Right forelimb (tissue), 1 donor: ENCODE results near the gene CTPS1.

Source experiments
- DNase-seq: peaks from one replicate; pipeline ENCODE4 v3.0.0-alpha.2; 2018

The CTPS1 gene

DNA sequence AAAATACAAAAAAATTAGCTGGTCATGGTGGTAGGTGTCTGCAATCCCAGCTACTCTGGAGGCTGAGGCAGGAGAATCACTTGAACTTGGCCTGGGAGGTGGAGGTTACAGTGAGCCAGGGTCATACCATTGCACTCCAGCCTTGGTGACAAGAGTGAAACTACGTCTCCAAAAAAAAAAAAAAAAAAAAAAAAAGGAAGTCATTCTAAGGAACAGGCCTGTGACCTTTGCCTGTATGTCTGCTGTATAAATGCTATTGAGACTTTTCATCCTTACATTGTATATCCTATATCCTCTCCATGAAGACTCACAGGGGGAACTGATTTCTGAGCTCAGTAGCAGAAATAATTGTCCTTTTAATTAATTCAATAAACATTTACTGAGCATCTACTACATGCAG is 7.5 kb upstream of the CTPS1 start:
- DNase-seq = no peak

DNA sequence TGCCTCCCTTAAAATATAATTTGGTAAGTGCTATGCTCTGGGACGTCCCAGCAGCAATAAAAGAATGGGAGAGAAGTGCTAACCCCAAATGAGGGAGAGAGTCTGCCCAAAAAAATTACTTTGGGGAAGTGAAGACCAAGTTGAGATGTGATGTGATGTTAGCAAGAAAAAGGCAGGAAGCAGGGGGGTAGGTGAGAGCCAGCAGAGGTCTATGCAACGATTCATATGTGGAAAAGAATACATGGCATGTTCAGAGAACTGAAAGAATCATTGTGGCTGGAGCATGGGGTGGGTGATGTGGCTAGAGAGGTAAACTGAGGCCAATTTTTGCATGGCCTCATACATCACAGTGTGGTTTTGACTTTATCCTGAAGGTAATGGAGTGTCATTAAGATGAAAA is 5.6 kb upstream of the CTPS1 start:
- DNase-seq = no peak

DNA sequence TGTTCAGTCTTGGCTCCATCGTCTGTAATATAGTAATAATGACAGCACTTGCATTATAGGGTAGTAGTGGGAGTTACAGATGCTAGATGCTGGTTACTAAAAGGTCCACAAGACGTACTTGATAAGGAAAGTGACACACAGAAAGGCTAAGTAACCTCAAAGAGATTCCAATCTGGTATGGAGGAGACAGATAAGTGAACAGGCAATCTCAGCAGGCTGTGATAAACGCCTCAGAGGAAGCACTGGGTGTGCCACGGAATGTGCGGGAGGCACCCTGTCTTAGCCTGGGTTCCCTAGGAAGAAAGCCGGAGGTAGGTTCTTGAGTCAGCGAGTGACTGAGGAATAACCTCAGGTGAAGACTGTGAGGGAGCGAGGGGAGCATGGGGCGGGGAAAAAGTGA is 4.6 kb upstream of the CTPS1 start:
- no peak for DNase-seq

DNA sequence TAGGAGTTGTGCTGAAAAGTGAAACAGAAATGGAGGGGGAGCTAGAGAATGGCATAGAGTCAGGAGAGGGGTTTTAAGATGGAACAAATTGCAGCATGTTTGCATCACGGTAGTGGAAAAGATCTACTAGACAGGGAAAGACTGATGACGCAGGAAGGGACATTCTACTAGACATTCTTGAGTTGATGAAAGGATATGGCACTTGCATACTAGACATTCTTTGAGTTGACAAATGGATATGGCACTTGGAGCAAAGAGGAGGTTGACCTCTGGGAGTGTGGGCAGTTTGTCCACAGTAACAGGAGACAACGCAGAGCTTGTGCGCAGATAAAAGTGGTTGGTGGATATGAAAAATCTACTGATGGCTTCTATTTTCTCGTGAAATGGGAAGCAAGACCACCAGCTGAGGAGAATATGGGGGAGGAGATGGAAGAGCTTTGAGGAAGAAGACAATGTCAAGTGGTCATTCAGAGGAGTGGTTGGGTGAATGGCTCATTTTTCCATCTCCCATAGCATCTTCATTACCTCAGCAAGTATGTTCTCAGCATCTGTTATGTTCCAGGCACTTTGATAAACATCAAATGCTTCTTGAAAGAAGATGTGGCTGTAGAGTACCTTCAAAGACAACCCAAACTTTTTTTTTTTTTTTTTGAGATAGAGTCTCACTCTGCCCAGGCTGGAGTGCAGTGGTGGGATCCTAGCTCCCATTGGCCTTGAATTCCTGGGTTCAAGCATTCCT is 2.4 kb upstream of the CTPS1 start:
- no peak for DNase-seq

DNA sequence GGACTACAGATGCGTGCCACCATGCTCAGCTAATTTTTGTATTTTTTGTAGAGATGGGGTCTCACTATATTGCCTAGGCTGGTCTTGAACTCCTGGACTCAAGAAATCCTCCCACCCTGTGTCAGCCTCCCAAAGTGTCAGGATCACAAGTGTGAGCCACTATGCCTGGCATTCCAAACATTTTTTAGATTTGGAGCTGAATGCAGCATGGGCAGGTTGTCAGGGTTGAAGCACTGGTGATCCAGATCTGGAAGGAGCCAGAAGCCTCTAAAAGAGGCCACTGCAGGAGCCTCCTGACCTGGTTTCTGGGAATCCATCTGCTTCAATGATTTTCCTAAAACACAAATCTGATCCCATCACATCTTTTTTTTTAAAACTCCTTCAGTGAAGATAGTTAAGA is 1.8 kb upstream of the CTPS1 start:
- no peak for DNase-seq

DNA sequence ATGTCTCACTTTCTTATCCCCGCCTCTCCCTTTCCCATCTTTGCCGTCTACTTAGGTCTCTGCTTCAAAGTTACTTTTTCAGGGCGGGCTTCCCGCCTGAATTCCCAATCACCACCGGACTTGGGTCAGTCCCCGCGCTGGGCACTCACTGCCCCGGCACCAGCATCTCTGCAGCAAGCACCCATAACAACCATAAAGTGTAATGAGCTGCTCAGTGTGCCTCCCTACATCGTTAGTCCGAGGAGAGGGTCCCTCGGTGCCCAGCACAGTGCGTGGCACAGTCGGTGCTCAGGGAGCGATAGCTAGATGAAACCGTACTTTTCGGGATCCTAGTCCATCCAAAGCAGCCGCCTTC is 633 bp upstream of the CTPS1 start:
- DNase-seq = no peak

DNA sequence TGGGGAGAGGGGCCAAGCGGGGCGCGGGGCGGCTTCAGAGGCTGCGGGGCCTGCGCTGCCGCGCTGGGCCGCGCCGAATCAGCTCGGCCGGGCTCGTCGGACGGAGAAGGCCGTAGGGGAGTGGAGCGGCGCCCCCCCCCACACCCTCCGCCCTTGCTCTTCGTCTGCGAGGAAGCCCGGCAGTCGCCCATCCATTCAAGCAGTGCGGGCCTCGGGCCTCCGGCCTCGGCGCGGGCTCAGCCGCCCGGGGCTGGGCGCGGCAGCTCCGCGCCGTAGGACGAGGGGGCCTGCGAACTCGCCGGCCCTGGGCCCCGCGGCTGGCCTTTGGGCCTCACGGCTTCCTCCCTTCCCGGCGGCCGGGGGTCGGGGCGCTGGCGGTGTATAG is 564 bp downstream of the CTPS1 start:
- no peak for DNase-seq

DNA sequence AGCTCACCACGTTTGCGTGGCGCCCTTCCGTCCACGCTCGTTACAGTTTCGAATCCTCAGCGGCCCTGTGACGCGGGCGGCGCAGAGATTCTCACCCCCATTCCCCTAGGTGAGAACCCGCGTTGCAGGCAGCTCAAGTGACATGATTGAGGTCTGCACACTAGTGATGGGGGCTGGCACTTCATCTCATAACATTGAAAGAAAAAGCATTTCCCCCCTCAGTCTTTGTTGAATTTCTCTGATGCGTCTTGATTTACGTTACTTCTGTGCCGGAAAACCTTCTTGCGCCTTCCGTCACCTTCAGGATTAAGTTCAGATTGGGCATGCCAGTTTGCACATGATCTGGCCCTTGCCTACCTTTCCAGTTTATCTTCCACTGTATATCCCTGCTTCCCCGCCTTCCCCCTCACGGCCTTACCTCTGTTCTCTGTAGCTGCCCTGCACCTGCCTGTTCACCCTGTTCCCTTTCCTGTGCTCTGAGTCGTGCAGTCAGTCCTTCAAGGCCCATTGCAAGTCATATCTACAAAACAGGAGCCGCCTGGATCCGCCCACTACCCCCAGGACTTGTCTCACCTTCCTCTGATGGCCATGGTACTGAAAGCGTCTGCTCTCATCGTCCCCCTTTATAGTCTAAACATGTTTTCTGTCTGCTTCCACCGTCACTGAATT is 1.1 kb downstream of the CTPS1 start:
- no peak for DNase-seq

DNA sequence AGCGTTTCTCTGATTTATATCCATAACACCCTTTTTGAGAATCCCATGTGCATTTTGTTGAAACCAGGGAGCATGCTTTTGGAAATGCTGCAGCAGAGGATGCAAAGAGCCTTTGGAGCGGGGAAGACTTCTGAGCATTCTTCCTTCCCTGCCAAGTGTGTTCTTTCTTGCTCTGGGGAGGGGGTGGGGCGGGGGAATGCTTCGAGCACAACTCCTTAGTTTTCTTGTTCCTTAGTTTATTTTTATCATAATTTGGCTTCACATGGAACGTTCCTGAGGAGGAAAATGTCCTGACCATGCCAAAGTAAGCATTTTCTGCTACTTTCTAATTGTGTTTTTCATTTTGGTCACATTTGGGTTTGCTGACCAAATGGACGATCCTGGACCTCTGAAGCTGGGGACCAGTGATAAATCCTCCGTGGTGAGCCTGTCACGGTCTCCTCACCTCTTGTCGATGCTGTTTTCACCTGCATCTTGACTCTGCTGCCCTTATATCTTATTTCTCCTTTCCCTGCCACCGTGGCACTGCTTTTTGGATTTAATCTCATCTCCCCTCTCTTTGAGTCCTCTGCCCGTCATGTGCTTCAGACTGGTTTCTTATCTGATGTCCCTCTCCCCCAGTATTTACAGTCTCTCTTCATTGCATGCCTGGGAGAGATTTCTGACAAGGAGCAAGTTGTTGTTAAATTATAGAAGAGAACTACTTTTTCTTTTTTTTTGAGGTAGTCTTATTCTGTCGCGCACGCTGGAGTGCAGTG is 2.4 kb downstream of the CTPS1 start:
- no peak for DNase-seq

DNA sequence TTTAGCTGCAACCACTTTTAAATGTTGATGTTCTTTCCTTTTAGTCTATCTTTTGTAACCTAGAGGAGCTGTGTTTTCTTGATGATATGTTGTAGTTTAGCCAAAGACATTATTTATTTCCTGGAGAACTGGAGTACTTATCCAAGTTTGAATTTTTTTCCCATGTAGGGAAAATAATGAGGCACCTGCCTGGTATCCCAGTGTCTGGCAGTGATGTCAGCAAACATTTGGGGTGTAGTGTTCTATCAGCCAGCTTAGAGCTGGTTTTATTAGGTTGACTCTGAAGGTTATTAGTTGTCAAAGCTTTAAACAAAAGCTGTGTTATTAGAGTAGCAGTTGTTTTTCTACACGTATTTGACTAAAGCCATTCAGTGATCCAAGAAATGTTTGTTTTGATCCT is 3.2 kb downstream of the CTPS1 start:
- no peak for DNase-seq

DNA sequence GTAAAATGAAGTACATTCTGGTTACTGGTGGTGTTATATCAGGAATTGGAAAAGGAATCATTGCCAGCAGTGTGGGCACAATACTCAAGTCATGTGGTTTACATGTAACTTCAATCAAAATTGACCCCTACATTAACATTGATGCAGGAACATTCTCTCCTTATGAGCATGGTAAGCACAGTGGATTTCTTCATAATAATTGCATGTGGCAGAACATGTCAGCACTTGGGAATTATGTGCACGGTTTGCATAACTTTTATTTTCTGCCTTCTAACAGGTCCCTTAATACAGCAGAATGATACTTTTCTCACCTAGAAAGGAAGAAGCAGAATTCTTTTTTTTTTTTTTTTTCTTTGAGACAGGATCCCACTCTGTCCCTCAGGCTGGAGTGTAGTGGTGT is 3.8 kb downstream of the CTPS1 start:
- no peak for DNase-seq

DNA sequence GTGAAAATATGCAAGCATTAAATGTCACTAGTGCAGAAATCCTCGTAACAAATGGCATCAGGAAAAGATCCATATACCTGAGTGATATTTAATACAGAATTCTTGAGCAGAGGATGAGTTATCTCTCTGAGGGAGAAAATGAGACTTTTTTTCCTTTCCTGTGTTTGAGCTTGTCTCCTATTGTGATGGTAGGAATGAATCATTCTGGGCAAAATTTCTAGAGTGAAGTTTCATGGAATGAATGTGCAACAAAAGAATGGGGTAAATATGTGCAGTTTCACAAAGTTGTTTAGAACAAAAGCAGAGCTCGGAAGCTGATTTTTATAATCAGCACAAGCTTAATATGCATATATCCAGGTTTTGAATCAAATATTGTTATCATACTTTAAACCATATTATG is 4.6 kb downstream of the CTPS1 start:
- DNase-seq = no peak

DNA sequence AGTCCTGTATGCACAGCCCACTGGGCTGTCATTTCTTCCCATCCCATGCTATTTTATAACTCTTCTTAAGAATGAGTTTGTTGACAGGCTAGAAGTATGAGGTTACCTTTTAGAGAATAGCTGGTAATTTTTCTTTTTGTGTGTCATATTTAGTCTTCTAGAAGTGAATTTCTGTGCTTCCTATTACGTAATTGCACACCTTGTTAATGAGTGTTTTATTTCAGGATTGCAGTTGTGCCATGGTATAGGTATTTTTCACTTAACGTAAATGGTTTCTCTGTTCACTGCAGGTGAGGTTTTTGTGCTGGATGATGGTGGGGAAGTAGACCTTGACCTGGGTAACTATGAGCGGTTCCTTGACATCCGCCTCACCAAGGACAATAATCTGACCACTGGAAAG is 5.0 kb downstream of the CTPS1 start:
- DNase-seq = no peak

DNA sequence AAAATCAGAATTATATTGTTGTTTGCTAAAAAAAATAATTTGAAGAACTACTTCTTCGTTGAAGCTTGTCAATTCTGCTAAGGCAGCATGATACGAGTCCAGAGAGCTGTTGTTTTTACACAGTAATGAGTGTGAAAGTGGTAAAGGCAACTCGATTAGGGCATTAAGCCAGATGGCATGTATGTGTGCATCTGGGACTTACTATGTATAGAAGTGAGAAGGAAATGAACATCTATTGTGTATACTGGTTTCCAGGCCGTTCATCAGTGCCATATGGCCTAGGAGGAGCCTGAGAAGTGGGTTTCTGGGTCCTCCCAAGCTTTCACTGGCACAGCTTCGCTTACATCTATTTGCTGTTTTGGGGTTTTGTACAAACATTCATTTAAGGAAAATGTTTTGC is 5.7 kb downstream of the CTPS1 start:
- DNase-seq = no peak

DNA sequence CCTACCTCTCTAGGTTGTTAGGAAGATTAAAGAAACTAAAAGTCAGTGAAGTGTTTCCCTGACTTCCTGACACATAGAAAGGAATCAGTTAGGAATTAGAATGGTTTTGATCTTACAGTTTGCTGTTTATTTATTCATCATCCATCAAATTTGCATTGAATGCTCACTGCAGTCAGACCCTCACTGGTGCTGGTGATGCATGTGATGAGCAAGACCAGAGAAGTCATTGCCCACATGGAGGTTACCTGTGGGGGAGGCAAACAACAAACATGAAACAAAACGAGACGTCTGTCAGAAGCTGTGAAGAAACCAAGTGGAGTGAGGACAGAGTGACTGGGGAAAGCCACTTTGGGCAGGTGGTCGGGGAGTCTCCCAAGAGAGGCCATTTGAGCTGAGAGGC is 6.4 kb downstream of the CTPS1 start:
- DNase-seq = no peak

DNA sequence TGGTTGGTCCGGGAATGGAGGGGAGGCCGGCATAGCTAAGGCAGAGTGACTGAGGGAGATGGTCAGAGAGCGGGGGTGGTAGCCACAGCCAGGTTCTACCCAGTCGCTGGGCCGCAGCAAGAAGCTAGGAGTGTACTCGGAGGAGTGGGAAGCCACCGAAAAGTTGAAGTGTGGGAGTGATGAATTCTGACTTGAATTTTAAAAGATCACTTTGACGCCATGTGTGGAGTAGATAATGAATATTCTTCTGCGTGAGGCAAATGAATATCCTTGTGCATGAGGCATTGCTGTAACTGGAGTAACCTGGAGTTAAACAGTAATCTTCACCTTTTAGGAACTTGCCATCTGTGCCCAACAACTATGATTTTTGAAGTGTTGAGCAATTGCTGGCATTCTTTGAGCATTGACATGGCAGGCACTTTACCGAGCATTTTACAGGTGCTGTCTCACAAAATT is 6.9 kb downstream of the CTPS1 start:
- no peak for DNase-seq

DNA sequence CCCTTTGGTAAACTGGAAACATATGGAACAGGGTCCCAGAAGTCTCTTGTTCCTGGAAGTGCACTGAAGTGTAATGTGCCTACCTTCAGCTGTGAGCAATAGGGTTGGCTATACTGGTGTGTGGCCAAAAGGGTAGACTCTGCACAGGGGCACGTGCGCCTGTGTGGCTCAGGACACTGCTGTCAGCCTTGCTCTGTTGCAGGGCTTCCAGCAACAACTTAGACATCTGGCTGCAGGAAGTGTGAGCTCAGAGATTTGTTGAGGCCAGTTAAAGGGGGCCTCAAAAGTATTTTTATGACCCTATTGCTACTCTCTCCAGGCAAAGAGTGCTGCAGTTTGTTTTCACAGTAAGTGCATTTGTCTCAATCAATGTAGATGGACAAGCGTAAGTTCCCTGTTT is 7.5 kb downstream of the CTPS1 start:
- DNase-seq = peak; percentile 52

DNA sequence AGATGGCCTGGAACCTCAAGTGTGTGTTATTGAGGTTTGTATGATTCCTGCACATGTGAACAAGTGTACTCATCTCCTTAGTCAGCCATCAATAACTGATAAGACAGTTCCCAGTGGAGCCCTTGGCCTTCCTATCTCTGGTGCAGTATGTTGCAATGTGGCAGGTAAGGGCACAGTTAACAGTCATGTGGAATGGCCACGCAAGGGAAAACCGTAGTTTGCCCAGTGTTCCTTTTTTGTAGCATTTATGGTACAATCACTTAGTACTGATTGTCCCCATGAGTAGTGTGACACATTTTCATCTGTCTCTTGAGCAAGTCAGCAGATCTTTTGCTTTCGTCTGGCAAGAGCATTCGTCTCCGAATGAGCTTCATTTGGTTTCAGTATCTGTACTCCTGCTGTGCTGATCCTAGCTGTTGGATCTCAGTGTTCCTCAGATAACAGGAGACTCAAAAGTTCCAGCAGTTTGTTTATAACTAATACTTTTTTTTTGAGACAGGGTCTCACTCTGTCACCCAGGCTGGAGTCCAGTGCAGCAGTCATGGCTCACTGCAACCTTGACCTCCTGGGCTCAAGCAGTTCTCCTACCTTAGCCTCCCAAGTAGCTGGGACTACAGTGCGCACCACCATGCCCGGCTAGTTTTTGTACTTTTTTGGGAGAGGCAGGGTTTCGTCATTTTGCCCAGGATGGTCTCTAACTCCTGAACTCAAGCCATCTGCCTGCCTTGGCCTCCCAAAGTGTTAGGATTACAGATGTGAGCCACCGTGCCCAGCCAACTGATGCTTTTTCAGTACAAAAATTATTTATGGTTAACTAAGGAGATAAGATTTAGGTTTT is 8.2 kb downstream of the CTPS1 start:
- no peak for DNase-seq

DNA sequence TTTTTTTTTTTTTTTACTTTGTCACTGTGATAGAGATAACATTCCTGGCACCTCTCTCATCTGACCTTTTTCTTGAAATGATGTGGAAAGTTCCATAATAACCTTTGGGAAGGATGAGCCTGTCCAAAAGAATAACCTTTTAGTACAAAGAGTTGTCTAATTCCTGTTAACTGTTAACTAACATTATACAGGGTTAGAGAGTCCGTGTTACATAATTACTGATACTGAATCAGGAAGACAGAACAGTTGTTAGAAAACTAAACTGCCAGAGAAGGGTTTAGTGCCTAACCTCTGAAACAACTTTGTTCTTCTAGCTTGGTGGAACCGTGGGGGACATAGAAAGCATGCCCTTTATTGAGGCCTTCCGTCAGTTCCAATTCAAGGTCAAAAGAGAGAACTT is 8.8 kb downstream of the CTPS1 start:
- no peak for DNase-seq

DNA sequence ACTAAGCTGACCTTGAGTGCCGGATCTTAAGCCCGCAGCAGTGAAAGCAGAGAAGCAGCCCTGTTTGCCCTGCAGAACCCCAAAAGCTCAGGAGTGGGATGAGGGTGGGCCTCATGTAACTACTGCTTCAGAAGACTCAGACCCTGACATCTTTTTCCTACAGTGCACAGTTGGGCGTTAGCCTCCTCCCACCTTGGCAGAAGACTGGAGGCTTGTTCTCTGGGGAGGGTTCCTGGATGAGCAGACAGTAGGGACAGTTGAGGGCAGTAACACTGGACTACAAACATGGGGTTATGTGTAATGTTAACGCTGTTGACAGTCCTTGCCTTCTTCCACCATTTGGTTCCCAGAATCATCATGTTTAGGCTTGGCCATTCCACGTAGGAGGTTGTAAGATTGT is 9.6 kb downstream of the CTPS1 start:
- no peak for DNase-seq

DNA sequence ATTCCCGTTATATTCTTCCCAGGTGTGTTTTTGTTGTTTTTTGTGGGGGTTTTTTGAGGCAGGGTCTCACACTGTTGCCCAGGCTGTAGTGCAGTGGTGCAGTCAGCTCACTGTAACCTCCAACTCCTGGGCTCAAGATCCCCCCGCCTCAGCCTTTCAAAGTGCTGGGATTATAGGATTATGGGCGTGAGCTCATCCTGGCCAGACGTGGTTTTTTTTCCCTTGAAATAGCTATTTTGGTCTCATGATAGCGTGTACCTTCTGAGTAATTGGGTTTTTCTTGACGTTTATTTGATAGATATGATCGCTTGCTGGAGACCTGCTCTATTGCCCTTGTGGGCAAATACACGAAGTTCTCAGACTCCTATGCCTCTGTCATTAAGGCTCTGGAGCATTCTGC is 17.6 kb downstream of the CTPS1 start:
- DNase-seq = no peak

DNA sequence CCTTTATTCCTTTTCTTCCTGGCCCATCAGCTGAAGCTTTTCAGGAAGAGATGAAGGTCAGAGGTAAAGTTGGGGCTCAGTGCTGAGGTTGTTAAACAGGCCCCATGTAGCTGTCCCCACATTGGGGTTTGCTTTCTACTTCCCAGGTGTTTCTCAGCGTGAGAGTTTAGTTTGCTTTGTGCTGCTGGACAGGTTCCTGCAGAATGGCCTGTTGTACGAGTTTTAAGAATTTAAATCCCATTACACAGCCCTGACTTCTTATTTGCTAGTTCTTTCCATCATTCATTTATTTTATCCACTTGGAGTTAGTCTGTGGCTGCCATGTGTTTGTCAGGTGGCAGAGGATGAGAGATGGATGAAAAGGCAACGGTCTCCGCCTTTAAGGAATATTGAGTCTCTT is 19.2 kb downstream of the CTPS1 start:
- DNase-seq = no peak

DNA sequence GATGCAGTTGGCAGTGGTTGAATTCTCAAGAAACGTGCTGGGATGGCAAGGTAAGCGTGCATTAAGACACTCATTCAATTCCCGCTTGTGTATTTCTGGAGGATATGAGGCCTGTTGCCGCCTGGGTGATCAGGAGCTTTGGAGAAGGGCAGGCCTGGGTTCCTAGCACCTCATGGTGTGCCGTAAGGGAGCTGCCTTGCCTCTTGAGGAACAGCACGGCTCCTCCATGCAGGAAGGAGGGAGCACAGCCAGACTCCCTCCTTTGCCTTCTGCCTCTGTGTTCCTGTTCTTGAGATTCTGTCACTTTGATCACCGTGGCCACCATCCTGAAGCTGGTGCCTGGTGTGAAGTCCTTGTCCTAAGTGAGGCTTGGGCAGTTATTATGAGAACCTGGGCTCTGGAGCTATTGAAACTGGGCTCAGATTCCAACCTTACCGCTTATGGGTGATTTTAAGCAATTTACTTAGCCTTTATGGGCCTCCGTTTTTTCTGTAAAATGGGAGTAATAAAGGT is 23.7 kb downstream of the CTPS1 start:
- no peak for DNase-seq
